Measurements from ENCODE around the gene PSTPIP2.

DNA sequence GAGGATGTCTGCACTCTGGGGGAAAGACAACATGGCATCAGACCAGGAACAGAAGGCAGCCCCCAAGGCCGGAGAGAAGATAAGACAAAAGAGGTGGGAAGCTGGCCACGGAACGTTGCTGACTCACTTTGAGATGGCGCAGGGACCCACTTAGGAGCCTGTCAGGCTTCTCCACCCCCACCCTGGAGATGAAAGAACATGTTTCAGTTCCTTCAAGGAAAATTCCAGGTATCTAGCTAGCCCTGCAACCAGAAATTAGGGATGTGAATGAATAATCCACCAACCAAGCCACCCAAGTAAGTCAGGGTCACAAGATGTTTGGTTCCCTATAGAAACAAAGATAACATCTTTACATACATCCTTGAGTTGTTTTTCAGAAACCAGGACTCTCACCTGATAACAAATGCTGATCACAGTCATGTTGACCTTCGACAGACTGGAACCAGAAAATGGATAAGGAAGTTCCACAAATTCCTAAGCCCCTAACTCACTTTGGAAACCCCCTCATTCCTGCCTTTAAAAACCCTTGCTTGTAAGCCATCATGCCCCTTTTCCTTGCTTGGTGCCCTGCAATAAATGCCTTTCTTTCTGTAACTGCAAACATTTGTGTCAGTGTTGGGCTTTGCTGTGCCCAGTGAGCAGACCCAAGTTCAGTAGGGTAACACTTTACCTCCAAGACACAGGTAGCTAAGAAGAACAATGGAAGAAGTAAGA is 31.9 kb downstream of the PSTPIP2 start:
- TF ChIP-seq ZNF263 (CRISPR knock-in tag; IDR thresholded peaks at IDR 0.05; ENCODE audit: low read depth) (no peak), NFE2L1 (CRISPR knock-in tag; IDR thresholded peaks at IDR 0.05) (no peak), IRF2 (CRISPR knock-in tag; IDR thresholded peaks at IDR 0.05; ENCODE audit: borderline replicate concordance, low read depth) (no peak), JUN (CRISPR knock-in tag; IDR thresholded peaks at IDR 0.05) (no peak)
- TF ChIP-seq, protein P1, sequence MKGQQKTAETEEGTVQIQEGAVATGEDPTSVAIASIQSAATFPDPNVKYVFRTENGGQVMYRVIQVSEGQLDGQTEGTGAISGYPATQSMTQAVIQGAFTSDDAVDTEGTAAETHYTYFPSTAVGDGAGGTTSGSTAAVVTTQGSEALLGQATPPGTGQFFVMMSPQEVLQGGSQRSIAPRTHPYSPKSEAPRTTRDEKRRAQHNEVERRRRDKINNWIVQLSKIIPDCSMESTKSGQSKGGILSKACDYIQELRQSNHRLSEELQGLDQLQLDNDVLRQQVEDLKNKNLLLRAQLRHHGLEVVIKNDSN (CRISPR knock-in tag; IDR thresholded peaks at IDR 0.05), result no peak
- TF ChIP-seq, protein P2, sequence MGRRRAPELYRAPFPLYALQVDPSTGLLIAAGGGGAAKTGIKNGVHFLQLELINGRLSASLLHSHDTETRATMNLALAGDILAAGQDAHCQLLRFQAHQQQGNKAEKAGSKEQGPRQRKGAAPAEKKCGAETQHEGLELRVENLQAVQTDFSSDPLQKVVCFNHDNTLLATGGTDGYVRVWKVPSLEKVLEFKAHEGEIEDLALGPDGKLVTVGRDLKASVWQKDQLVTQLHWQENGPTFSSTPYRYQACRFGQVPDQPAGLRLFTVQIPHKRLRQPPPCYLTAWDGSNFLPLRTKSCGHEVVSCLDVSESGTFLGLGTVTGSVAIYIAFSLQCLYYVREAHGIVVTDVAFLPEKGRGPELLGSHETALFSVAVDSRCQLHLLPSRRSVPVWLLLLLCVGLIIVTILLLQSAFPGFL (CRISPR knock-in tag; IDR thresholded peaks at IDR 0.05; ENCODE audit: borderline replicate concordance), result no peak
- TF ChIP-seq, protein P3, sequence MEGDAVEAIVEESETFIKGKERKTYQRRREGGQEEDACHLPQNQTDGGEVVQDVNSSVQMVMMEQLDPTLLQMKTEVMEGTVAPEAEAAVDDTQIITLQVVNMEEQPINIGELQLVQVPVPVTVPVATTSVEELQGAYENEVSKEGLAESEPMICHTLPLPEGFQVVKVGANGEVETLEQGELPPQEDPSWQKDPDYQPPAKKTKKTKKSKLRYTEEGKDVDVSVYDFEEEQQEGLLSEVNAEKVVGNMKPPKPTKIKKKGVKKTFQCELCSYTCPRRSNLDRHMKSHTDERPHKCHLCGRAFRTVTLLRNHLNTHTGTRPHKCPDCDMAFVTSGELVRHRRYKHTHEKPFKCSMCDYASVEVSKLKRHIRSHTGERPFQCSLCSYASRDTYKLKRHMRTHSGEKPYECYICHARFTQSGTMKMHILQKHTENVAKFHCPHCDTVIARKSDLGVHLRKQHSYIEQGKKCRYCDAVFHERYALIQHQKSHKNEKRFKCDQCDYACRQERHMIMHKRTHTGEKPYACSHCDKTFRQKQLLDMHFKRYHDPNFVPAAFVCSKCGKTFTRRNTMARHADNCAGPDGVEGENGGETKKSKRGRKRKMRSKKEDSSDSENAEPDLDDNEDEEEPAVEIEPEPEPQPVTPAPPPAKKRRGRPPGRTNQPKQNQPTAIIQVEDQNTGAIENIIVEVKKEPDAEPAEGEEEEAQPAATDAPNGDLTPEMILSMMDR (IDR thresholded peaks at IDR 0.05), result no peak
- TF ChIP-seq, protein P4, sequence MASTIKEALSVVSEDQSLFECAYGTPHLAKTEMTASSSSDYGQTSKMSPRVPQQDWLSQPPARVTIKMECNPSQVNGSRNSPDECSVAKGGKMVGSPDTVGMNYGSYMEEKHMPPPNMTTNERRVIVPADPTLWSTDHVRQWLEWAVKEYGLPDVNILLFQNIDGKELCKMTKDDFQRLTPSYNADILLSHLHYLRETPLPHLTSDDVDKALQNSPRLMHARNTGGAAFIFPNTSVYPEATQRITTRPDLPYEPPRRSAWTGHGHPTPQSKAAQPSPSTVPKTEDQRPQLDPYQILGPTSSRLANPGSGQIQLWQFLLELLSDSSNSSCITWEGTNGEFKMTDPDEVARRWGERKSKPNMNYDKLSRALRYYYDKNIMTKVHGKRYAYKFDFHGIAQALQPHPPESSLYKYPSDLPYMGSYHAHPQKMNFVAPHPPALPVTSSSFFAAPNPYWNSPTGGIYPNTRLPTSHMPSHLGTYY (CRISPR knock-in tag; IDR thresholded peaks at IDR 0.05), result no peak
- TF ChIP-seq, protein P5, sequence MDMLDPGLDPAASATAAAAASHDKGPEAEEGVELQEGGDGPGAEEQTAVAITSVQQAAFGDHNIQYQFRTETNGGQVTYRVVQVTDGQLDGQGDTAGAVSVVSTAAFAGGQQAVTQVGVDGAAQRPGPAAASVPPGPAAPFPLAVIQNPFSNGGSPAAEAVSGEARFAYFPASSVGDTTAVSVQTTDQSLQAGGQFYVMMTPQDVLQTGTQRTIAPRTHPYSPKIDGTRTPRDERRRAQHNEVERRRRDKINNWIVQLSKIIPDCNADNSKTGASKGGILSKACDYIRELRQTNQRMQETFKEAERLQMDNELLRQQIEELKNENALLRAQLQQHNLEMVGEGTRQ (CRISPR knock-in tag; IDR thresholded peaks at IDR 0.05), result no peak
- TF ChIP-seq, protein P6, sequence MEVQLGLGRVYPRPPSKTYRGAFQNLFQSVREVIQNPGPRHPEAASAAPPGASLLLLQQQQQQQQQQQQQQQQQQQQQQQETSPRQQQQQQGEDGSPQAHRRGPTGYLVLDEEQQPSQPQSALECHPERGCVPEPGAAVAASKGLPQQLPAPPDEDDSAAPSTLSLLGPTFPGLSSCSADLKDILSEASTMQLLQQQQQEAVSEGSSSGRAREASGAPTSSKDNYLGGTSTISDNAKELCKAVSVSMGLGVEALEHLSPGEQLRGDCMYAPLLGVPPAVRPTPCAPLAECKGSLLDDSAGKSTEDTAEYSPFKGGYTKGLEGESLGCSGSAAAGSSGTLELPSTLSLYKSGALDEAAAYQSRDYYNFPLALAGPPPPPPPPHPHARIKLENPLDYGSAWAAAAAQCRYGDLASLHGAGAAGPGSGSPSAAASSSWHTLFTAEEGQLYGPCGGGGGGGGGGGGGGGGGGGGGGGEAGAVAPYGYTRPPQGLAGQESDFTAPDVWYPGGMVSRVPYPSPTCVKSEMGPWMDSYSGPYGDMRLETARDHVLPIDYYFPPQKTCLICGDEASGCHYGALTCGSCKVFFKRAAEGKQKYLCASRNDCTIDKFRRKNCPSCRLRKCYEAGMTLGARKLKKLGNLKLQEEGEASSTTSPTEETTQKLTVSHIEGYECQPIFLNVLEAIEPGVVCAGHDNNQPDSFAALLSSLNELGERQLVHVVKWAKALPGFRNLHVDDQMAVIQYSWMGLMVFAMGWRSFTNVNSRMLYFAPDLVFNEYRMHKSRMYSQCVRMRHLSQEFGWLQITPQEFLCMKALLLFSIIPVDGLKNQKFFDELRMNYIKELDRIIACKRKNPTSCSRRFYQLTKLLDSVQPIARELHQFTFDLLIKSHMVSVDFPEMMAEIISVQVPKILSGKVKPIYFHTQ (CRISPR knock-in tag; IDR thresholded peaks at IDR 0.05), result no peak
